Neural progenitor cell (in vitro differentiated cells): Measurements from ENCODE around the gene FRRS1.

ENCODE experiments used
- CTCF ChIP-seq: fragments of 200-600 bp; sonication (generic); IDR thresholded peaks from 2 replicates; pipeline ENCODE4 v1.5.1; 2017; ENCODE audit warnings: antibody characterized with exemption, mild to moderate bottlenecking
- EZH2 ChIP-seq: fragments of 200-600 bp; sonication (generic); IDR thresholded peaks from 2 replicates; pipeline ENCODE4 v1.6.1; 2017; ENCODE audit warnings: antibody characterized with exemption, mild to moderate bottlenecking, moderate library complexity
- EZH2phosphoT487 ChIP-seq: fragments of 200-600 bp; sonication (generic); IDR thresholded peaks from 2 replicates; pipeline ENCODE4 v1.6.1; 2017; ENCODE audit warnings: antibody characterized with exemption

GRCh38 chr1:99675292-99675691, 91.1 kb downstream of the FRRS1 start:
- no peak for TF ChIP-seq CTCF
- no peak for TF ChIP-seq EZH2phosphoT487
- no peak for TF ChIP-seq EZH2
